ENCODE data around the gene ADGRG6.

Gene ADGRG6

DNA sequence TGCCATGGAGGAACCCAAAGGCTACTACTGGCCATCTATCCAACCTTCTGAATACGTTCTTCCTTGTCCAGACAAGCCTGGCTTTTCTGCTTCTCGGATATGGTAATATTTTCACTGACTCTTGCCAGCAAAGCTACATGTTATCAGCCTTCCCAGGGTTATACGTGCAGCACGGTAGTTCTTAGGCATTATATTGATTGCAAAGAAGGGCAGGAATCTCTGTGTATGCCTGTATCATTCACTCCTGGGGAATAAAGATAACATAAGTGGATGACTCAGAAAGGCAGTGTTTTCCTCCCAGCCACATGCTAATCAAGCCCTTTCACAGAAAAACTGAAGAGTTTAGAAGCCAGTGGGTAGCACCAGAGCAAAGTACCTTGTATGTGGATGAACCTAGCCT, 98.7 kb downstream of the ADGRG6 start:
- Histone ChIP-seq H3K9me3 (ENCODE audit: insufficient read depth, low read length) (no peaks in the 10 kb centered on the region), H3K4me2 (ENCODE audit: low read depth, low read length, poor library complexity, severe bottlenecking) (no peak overlapping the region), H3K79me2 (ENCODE audit: insufficient read depth, low read length) (no peaks in the 10 kb centered on the region), H2AFZ (ENCODE audit: low read depth, low read length, severe bottlenecking) (no peak overlapping the region), H3K9me2 (replicated peaks; ENCODE audit: insufficient read depth, low read length) (no peaks in the 10 kb centered on the region), H3K27ac (ENCODE audit: low read depth, low read length) (no peak overlapping the region), H3K27me3 (ENCODE audit: low read length) (no peaks in the 10 kb centered on the region), H3K36me3 (ENCODE audit: low read length) (no peaks in the 10 kb centered on the region), H4K20me1 (ENCODE audit: low read depth, low read length) (no peaks in the 10 kb centered on the region), H3K9ac (ENCODE audit: low read length) (no peak overlapping the region), H3K4me3 (ENCODE audit: insufficient read depth, low read length, poor library complexity, severe bottlenecking) (no peak overlapping the region), H3F3A (ENCODE audit: insufficient read depth) (no peaks in the 10 kb centered on the region)
- TF ChIP-seq, protein P1, sequence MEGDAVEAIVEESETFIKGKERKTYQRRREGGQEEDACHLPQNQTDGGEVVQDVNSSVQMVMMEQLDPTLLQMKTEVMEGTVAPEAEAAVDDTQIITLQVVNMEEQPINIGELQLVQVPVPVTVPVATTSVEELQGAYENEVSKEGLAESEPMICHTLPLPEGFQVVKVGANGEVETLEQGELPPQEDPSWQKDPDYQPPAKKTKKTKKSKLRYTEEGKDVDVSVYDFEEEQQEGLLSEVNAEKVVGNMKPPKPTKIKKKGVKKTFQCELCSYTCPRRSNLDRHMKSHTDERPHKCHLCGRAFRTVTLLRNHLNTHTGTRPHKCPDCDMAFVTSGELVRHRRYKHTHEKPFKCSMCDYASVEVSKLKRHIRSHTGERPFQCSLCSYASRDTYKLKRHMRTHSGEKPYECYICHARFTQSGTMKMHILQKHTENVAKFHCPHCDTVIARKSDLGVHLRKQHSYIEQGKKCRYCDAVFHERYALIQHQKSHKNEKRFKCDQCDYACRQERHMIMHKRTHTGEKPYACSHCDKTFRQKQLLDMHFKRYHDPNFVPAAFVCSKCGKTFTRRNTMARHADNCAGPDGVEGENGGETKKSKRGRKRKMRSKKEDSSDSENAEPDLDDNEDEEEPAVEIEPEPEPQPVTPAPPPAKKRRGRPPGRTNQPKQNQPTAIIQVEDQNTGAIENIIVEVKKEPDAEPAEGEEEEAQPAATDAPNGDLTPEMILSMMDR (IDR thresholded peaks at IDR 0.05; ENCODE audit: insufficient read depth, low read length, poor library complexity, severe bottlenecking), result no peak
- TF ChIP-seq EZH2phosphoT487 (conservative IDR thresholded peaks at IDR 0.05; ENCODE audit: low read length), result no peak

DNA sequence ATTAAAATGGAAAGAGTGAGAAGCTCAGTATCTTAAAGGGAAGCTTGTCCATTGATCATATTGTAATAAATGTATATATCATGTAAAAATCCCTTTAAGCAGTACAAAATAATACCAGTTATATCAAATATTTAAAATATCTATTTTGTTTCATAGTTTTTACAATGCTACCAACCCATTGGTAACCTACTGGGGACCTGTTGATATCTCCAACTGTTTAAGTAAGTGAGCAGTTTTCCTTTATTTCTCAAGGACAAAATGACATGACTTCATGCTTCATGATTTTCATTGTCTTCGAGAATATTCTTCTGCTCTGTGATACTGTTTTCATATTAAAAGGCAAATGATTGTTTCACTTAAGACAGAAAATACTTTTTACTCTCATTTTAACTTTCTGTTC, 100.0 kb downstream of the ADGRG6 start:
- no peak overlapping the region for H3K27ac ChIP-seq (ENCODE audit: low read depth, low read length)
- H3K9ac ChIP-seq (ENCODE audit: low read length), result no peak overlapping the region
- no peaks in the 10 kb centered on the region for H3K9me3 ChIP-seq (ENCODE audit: insufficient read depth, low read length)
- H3K4me3 ChIP-seq (ENCODE audit: insufficient read depth, low read length, poor library complexity, severe bottlenecking), result no peak overlapping the region
- no peaks in the 10 kb centered on the region for H3F3A ChIP-seq (ENCODE audit: insufficient read depth)
- H3K9me2 ChIP-seq (replicated peaks; ENCODE audit: insufficient read depth, low read length), result no peaks in the 10 kb centered on the region
- no peaks in the 10 kb centered on the region for H4K20me1 ChIP-seq (ENCODE audit: low read depth, low read length)
- no peak overlapping the region for H3K4me2 ChIP-seq (ENCODE audit: low read depth, low read length, poor library complexity, severe bottlenecking)
- no peaks in the 10 kb centered on the region for H3K79me2 ChIP-seq (ENCODE audit: insufficient read depth, low read length)
- H3K36me3 ChIP-seq (ENCODE audit: low read length), result no peaks in the 10 kb centered on the region
- no peak overlapping the region for H2AFZ ChIP-seq (ENCODE audit: low read depth, low read length, severe bottlenecking)
- TF ChIP-seq EZH2phosphoT487 (conservative IDR thresholded peaks at IDR 0.05; ENCODE audit: low read length), result no peak
- TF ChIP-seq, protein P1 (IDR thresholded peaks at IDR 0.05; ENCODE audit: insufficient read depth, low read length, poor library complexity, severe bottlenecking), result no peak
- H3K27me3 ChIP-seq (ENCODE audit: low read length), result no peaks in the 10 kb centered on the region

DNA sequence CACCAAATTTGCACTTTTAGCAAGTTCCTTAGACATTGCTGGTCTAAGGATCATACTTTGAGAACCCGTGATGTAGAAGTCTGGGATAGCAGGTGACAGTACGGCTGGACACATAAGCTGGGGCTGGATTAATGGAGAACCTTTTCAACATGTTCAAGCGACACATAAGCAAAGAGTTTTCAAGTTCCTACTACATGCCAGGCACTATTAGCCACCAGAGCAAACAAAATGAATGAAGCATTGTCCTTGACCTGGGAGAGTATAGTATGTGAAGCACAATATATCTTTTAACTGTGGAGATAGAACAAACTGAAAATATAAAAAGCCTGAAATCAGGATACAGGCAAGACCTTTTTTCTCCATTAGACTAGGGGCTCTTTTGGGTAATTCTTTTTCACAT, 102.9 kb downstream of the ADGRG6 start:
- Histone ChIP-seq H3K27me3 (ENCODE audit: low read length) (no peaks in the 10 kb centered on the region), H3K9me3 (ENCODE audit: insufficient read depth, low read length) (no peaks in the 10 kb centered on the region), H2AFZ (ENCODE audit: low read depth, low read length, severe bottlenecking) (no peak overlapping the region), H3K27ac (ENCODE audit: low read depth, low read length) (no peak overlapping the region), H3K4me3 (ENCODE audit: insufficient read depth, low read length, poor library complexity, severe bottlenecking) (no peak overlapping the region), H3K79me2 (ENCODE audit: insufficient read depth, low read length) (no peaks in the 10 kb centered on the region), H3K9ac (ENCODE audit: low read length) (no peak overlapping the region), H3F3A (ENCODE audit: insufficient read depth) (no peaks in the 10 kb centered on the region), H3K4me2 (ENCODE audit: low read depth, low read length, poor library complexity, severe bottlenecking) (no peak overlapping the region), H3K9me2 (replicated peaks; ENCODE audit: insufficient read depth, low read length) (no peaks in the 10 kb centered on the region), H3K36me3 (ENCODE audit: low read length) (no peaks in the 10 kb centered on the region), H4K20me1 (ENCODE audit: low read depth, low read length) (no peaks in the 10 kb centered on the region)
- TF ChIP-seq EZH2phosphoT487 (conservative IDR thresholded peaks at IDR 0.05; ENCODE audit: low read length), result no peak
- TF ChIP-seq, protein P1 (IDR thresholded peaks at IDR 0.05; ENCODE audit: insufficient read depth, low read length, poor library complexity, severe bottlenecking), result no peak
